T follicular helper cell (primary cell): ENCODE measurements around the gene NEK10.
"Not testable (repeated sequence)": the region's sequence is repeated elsewhere in the genome, so short reads cannot be mapped to it uniquely, and the experiment has no call there.

ENCODE experiments used
- DNase-seq: peaks from one replicate; pipeline ENCODE4 v3.0.0-alpha.2; 2020; ENCODE audit warnings: low read depth
- total RNA-seq, 2 experiments: gene quantifications; one replicate each; lab custom pipeline; 2026; lab: John Stamatoyannopoulos, UW

NEK10 gene, protein sequence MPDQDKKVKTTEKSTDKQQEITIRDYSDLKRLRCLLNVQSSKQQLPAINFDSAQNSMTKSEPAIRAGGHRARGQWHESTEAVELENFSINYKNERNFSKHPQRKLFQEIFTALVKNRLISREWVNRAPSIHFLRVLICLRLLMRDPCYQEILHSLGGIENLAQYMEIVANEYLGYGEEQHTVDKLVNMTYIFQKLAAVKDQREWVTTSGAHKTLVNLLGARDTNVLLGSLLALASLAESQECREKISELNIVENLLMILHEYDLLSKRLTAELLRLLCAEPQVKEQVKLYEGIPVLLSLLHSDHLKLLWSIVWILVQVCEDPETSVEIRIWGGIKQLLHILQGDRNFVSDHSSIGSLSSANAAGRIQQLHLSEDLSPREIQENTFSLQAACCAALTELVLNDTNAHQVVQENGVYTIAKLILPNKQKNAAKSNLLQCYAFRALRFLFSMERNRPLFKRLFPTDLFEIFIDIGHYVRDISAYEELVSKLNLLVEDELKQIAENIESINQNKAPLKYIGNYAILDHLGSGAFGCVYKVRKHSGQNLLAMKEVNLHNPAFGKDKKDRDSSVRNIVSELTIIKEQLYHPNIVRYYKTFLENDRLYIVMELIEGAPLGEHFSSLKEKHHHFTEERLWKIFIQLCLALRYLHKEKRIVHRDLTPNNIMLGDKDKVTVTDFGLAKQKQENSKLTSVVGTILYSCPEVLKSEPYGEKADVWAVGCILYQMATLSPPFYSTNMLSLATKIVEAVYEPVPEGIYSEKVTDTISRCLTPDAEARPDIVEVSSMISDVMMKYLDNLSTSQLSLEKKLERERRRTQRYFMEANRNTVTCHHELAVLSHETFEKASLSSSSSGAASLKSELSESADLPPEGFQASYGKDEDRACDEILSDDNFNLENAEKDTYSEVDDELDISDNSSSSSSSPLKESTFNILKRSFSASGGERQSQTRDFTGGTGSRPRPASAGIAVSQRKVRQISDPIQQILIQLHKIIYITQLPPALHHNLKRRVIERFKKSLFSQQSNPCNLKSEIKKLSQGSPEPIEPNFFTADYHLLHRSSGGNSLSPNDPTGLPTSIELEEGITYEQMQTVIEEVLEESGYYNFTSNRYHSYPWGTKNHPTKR
- 0.91 to 1.8 reads per million in 2 experiments for total RNA-seq

GRCh38 chr3:27368831-27369607 lies at the start of gene NEK10:
Gene NEK10 (minus strand): TSS chr3:27369383. CDS start chr3:27352882, 16,501 bp downstream.
- peak; percentile 90 for DNase-seq

DNA sequence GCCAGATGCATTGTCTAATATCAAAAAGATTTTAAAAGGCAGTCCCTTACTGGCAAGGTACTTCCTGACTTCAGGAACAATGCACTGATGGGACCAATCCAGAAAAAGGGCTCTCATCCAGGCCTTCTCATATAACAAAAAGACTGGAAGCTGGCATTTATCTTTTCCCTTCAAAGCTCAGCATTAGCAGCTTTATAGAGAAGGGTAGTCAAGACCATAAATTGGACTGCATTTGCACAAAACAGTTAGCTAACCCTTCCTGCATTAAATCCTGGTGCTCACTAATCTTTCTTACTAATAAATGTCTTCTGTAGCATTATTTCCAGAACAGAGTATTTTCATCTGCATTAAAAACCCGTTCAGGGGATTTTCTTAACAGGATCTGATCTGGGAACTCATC lies 46.0 kb upstream of the NEK10 start:
- DNase-seq = no peak

GRCh38 chr3:27392950-27393679 lies 23.9 kb upstream of the NEK10 start:
- DNase-seq = no peak

DNA sequence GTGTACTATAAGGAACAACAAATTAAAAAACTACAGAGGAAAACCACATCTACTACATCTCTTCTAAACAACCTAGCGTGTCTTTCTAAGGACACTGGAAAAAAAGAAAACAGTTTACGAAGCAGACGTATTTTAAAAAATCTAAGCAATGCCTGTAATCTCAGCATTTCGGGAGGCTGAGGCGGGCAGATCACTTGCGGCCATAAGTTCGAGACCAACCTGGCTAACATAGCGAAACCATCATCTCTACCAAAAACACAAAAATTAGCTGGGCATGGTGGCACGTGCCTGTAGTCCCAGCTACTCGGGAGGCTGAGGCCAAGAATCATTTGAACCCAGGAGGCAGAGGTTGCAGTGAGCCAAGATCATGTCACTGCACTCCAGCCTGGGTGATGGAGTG lies 23.2 kb upstream of the NEK10 start:
- not testable (repeated sequence) for DNase-seq

GRCh38 chr3:27391796-27392195 lies 22.6 kb upstream of the NEK10 start:
- no peak for DNase-seq

DNA sequence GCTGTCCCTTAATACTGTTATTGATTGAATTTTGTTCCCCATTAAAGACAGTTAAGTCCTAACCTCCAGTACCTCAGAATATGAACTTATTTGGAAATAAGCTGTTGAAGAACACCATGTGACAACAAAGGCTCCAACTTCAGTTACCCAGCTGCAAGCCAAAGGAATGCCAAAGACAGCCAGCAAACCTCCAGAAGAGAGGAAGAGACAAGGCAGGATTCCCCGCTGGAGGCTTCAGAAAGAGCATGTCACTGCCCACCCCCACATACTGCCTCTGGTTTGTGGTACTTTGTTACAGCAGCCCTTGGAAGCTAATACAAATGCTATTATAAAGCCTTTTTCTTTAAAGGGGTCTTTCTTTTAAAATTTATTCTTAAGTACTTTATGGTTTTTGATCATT lies 18.4 kb upstream of the NEK10 start:
- DNase-seq = no peak

- no peak for DNase-seq
Observed at GRCh38 chr3:27385504-27385903, 16.3 kb upstream of the NEK10 start.

DNA sequence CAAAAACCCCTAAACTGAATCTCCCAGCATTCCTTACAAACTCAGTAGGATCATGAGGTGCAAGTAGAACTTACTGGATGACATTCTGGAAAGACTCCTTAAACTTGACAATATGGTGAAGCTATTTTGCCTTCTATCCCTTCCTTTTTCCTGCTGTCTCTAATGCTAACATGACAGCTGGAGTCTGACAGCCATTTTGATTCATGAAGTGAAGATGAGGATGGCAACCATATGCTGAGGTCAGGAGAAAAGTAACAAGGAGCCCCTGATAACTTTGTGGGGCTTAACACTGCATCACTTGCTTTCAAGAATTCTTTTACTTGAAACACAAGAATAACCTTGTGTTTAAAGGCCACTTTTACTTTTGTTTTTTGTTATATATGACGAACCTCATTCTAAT lies 15.0 kb upstream of the NEK10 start:
- no peak for DNase-seq

GRCh38 chr3:27380433-27381357 lies 11.5 kb upstream of the NEK10 start:
- no peak for DNase-seq

GRCh38 chr3:27378331-27378730 lies 9.1 kb upstream of the NEK10 start:
- DNase-seq = no peak

- no peak for DNase-seq
Observed at GRCh38 chr3:27376109-27376772, 7.1 kb upstream of the NEK10 start.

DNA sequence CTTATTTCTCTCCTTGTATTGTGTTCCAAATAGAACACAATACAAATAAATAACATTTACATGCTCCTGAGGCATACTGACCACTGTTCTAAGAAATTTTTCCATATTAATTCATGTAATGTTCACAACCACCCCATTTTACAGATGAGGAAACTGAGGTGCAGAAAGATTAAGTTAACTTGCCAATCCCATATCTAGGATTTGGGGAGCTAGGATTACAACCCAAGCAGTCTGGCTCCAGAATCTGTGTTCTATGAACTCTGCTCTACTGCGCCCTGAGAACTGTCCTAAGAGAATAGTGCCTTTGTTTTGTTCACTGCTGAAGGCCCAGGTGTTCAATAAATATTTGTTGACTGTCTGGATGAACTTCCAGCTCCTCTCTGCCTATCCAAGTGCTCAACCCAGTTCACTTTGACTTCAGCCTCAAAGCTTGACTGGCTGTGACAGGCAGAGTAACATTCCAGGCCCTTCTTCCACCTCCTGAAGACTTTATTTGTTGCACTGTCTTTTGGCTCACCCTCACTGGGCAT lies 3.1 kb downstream of the NEK10 start:
- DNase-seq = no peak

- DNase-seq = no peak
Observed at GRCh38 chr3:27360113-27361078, 8.8 kb downstream of the NEK10 start.

- no peak for DNase-seq
Observed at GRCh38 chr3:27358372-27358771, 10.8 kb downstream of the NEK10 start.

- DNase-seq = peak; percentile 41
Observed at GRCh38 chr3:27357665-27358258, 11.4 kb downstream of the NEK10 start.

GRCh38 chr3:27356976-27357375 lies 12.2 kb downstream of the NEK10 start:
- DNase-seq = no peak

DNA sequence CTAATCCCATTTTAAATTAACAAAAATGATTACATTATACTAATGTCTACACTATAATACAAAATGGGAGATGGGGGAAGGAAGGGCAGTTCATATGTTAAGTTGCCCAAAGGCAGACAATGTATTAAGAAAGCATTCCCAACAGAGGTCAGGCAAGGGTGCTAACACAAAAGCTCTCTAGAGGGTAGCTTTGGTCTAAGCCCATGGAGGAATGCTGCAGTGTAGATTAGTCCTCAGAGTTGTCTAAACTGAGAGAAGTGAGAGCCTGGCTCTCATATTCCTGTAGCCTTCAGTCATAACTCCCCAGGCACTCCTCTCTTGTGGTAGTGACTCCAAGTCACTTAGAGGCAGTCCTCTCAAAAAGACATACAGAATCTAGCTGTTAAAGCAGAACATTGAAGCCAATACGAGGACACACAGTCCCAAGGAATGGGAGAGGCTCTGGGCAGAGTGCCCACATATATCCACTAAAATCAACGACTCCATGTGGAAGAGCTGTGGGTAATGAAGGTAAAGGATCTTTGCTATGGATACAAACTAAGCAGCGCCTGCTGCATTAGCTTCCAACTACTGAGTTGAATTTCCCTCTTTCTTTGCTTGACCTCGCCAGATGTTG lies 14.5 kb downstream of the NEK10 start:
- DNase-seq = no peak
